GM03348 (cell line): ENCODE measurements around the gene PKIG.

ENCODE experiments used
- DNase-seq: peaks from one replicate; pipeline ENCODE4 v3.0.0; 2012; ENCODE audit warnings: low spot score

Gene PKIG

GRCh38 chr20:44662261-44662660, 79.9 kb downstream of the PKIG start:
- no peak for DNase-seq

- no peak for DNase-seq
These were observed 81.8 kb downstream of the PKIG start for GRCh38 chr20:44664131-44664530.

DNA sequence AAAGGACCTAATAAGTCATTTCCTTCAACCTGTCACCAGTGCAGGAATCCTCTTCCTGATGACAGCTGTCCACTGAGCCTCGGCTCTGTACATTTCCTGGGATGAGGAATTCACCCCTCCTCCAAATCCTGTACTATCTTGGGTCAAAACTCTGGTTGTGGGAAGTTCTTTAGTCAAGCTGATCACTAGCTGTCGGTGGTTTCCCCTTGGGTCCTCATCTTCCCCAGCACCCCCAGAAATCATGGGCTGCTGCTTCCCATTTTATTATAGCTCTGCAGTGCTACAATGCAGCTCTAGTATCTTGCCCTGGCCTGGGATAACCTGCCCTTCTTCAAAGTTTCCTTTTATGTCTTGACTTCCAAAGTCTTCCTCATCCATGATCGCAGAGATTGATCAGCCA, 83.7 kb downstream of the PKIG start:
- DNase-seq, result no peak
